ENCODE results near the gene PTPA.

GRCh38 chr9:129068990-129069861 is 42.0 kb upstream of the PTPA start:
- TF ChIP-seq TAF1 (IDR thresholded peaks at IDR 0.05; ENCODE audit: borderline replicate concordance, insufficient read depth, low read length) (no peak), POLR2AphosphoS5 (IDR thresholded peaks at IDR 0.05; ENCODE audit: low read depth, low read length) (no peak), SIN3A (IDR thresholded peaks at IDR 0.05; ENCODE audit: borderline replicate concordance, insufficient read depth, low read length) (no peak)
